Measurements from ENCODE around the gene HS6ST3.

Gene HS6ST3

GRCh38 chr13:96068729-96069128 is 21.2 kb upstream of the HS6ST3 start:
- H3K27me3 ChIP-seq (ENCODE audit: control insufficient read depth, insufficient read depth, low read length, poor library complexity, severe bottlenecking), result no peaks in the 10 kb centered on the region
- H3K4me1 ChIP-seq (ENCODE audit: control insufficient read depth, insufficient read depth, low read length), result no peaks in the 10 kb centered on the region
- no peak overlapping the region for H3K27ac ChIP-seq (ENCODE audit: insufficient read depth, low read depth, low read length, poor library complexity, severe bottlenecking)
- no peak overlapping the region for H3K4me3 ChIP-seq (ENCODE audit: insufficient read depth, low read depth, low read length)
- no peaks in the 10 kb centered on the region for H3K9me3 ChIP-seq (ENCODE audit: control insufficient read depth, low read length)
- H3K36me3 ChIP-seq (ENCODE audit: control insufficient read depth, insufficient read depth, low read length), result no peaks in the 10 kb centered on the region
- 89 to 98% methylated on average over 2 of the region's 2 CpGs for WGBS, 2 experiments

- no peaks in the 10 kb centered on the region for H3K36me3 ChIP-seq (ENCODE audit: control insufficient read depth, insufficient read depth, low read length)
- no peak overlapping the region for H3K4me3 ChIP-seq (ENCODE audit: insufficient read depth, low read depth, low read length)
- no peaks in the 10 kb centered on the region for H3K4me1 ChIP-seq (ENCODE audit: control insufficient read depth, insufficient read depth, low read length)
- no peak overlapping the region for H3K27ac ChIP-seq (ENCODE audit: insufficient read depth, low read depth, low read length, poor library complexity, severe bottlenecking)
- H3K9me3 ChIP-seq (ENCODE audit: control insufficient read depth, low read length), result no peaks in the 10 kb centered on the region
- WGBS, 2 experiments, result 86% methylated on average over 6 of the region's 6 CpGs
- no peaks in the 10 kb centered on the region for H3K27me3 ChIP-seq (ENCODE audit: control insufficient read depth, insufficient read depth, low read length, poor library complexity, severe bottlenecking)
Observed at GRCh38 chr13:96071504-96071903, 18.4 kb upstream of the HS6ST3 start.

- 84 to 86% methylated on average over 3 of the region's 3 CpGs for WGBS, 2 experiments
- H3K4me1 ChIP-seq (ENCODE audit: control insufficient read depth, insufficient read depth, low read length), result no peaks in the 10 kb centered on the region
- no peaks in the 10 kb centered on the region for H3K9me3 ChIP-seq (ENCODE audit: control insufficient read depth, low read length)
- H3K36me3 ChIP-seq (ENCODE audit: control insufficient read depth, insufficient read depth, low read length), result no peaks in the 10 kb centered on the region
- no peak overlapping the region for H3K27ac ChIP-seq (ENCODE audit: insufficient read depth, low read depth, low read length, poor library complexity, severe bottlenecking)
- no peaks in the 10 kb centered on the region for H3K27me3 ChIP-seq (ENCODE audit: control insufficient read depth, insufficient read depth, low read length, poor library complexity, severe bottlenecking)
- H3K4me3 ChIP-seq (ENCODE audit: insufficient read depth, low read depth, low read length), result no peak overlapping the region
Observed at GRCh38 chr13:96072392-96072791, 17.5 kb upstream of the HS6ST3 start.

- WGBS, 2 experiments, result 88 to 95% methylated on average over 3 of the region's 3 CpGs
- Histone ChIP-seq H3K36me3 (ENCODE audit: control insufficient read depth, insufficient read depth, low read length) (no peaks in the 10 kb centered on the region), H3K27ac (ENCODE audit: insufficient read depth, low read depth, low read length, poor library complexity, severe bottlenecking) (no peak overlapping the region), H3K4me1 (ENCODE audit: control insufficient read depth, insufficient read depth, low read length) (no peaks in the 10 kb centered on the region), H3K9me3 (ENCODE audit: control insufficient read depth, low read length) (no peaks in the 10 kb centered on the region), H3K4me3 (ENCODE audit: insufficient read depth, low read depth, low read length) (no peak overlapping the region), H3K27me3 (ENCODE audit: control insufficient read depth, insufficient read depth, low read length, poor library complexity, severe bottlenecking) (no peaks in the 10 kb centered on the region)
Observed at GRCh38 chr13:96075953-96076543, 13.9 kb upstream of the HS6ST3 start.

GRCh38 chr13:96080676-96081075 is 9.2 kb upstream of the HS6ST3 start:
- H3K9me3 ChIP-seq (ENCODE audit: control insufficient read depth, low read length), result no peaks in the 10 kb centered on the region
- no peak overlapping the region for H3K27ac ChIP-seq (ENCODE audit: insufficient read depth, low read depth, low read length, poor library complexity, severe bottlenecking)
- H3K4me3 ChIP-seq (ENCODE audit: insufficient read depth, low read depth, low read length), result no peak overlapping the region
- H3K4me1 ChIP-seq (ENCODE audit: control insufficient read depth, insufficient read depth, low read length), result peaks cover 6% of the 10 kb centered on the region
- H3K36me3 ChIP-seq (ENCODE audit: control insufficient read depth, insufficient read depth, low read length), result no peaks in the 10 kb centered on the region
- no peaks in the 10 kb centered on the region for H3K27me3 ChIP-seq (ENCODE audit: control insufficient read depth, insufficient read depth, low read length, poor library complexity, severe bottlenecking)
- WGBS, 2 experiments, result 91 to 92% methylated on average over 5 of the region's 5 CpGs

GRCh38 chr13:96081888-96082287 is 8.0 kb upstream of the HS6ST3 start:
- WGBS, 2 experiments, result 42 to 50% methylated on average over 2 of the region's 2 CpGs
- Histone ChIP-seq H3K27ac (ENCODE audit: insufficient read depth, low read depth, low read length, poor library complexity, severe bottlenecking) (no peak overlapping the region), H3K4me1 (ENCODE audit: control insufficient read depth, insufficient read depth, low read length) (peaks cover 6% of the 10 kb centered on the region), H3K9me3 (ENCODE audit: control insufficient read depth, low read length) (no peaks in the 10 kb centered on the region), H3K4me3 (ENCODE audit: insufficient read depth, low read depth, low read length) (no peak overlapping the region), H3K36me3 (ENCODE audit: control insufficient read depth, insufficient read depth, low read length) (no peaks in the 10 kb centered on the region), H3K27me3 (ENCODE audit: control insufficient read depth, insufficient read depth, low read length, poor library complexity, severe bottlenecking) (peaks cover 3% of the 10 kb centered on the region)

GRCh38 chr13:96082640-96083039 is 7.3 kb upstream of the HS6ST3 start:
- H3K4me3 ChIP-seq (ENCODE audit: insufficient read depth, low read depth, low read length), result no peak overlapping the region
- H3K4me1 ChIP-seq (ENCODE audit: control insufficient read depth, insufficient read depth, low read length), result peaks cover 6% of the 10 kb centered on the region
- no peaks in the 10 kb centered on the region for H3K36me3 ChIP-seq (ENCODE audit: control insufficient read depth, insufficient read depth, low read length)
- H3K27ac ChIP-seq (ENCODE audit: insufficient read depth, low read depth, low read length, poor library complexity, severe bottlenecking), result no peak overlapping the region
- peaks cover 10% of the 10 kb centered on the region for H3K27me3 ChIP-seq (ENCODE audit: control insufficient read depth, insufficient read depth, low read length, poor library complexity, severe bottlenecking)
- no peaks in the 10 kb centered on the region for H3K9me3 ChIP-seq (ENCODE audit: control insufficient read depth, low read length)

- 75 to 100% methylated on average over 1 of the region's 1 CpG for WGBS, 2 experiments
- no peak overlapping the region for H3K4me3 ChIP-seq (ENCODE audit: insufficient read depth, low read depth, low read length)
- H3K27me3 ChIP-seq (ENCODE audit: control insufficient read depth, insufficient read depth, low read length, poor library complexity, severe bottlenecking), result peaks cover 48% of the 10 kb centered on the region
- peaks cover 12% of the 10 kb centered on the region for H3K4me1 ChIP-seq (ENCODE audit: control insufficient read depth, insufficient read depth, low read length)
- no peak overlapping the region for H3K27ac ChIP-seq (ENCODE audit: insufficient read depth, low read depth, low read length, poor library complexity, severe bottlenecking)
- H3K36me3 ChIP-seq (ENCODE audit: control insufficient read depth, insufficient read depth, low read length), result no peaks in the 10 kb centered on the region
- no peaks in the 10 kb centered on the region for H3K9me3 ChIP-seq (ENCODE audit: control insufficient read depth, low read length)
Observed at GRCh38 chr13:96086736-96087135, 3.2 kb upstream of the HS6ST3 start.

- H3K4me1 ChIP-seq (ENCODE audit: control insufficient read depth, insufficient read depth, low read length), result peaks cover 14% of the 10 kb centered on the region
- H3K4me3 ChIP-seq (ENCODE audit: insufficient read depth, low read depth, low read length), result no peak overlapping the region
- peaks cover 72% of the 10 kb centered on the region for H3K27me3 ChIP-seq (ENCODE audit: control insufficient read depth, insufficient read depth, low read length, poor library complexity, severe bottlenecking)
- WGBS, 2 experiments, result 67 to 83% methylated on average over 4 of the region's 4 CpGs
- H3K9me3 ChIP-seq (ENCODE audit: control insufficient read depth, low read length), result no peaks in the 10 kb centered on the region
- H3K36me3 ChIP-seq (ENCODE audit: control insufficient read depth, insufficient read depth, low read length), result no peaks in the 10 kb centered on the region
- no peak overlapping the region for H3K27ac ChIP-seq (ENCODE audit: insufficient read depth, low read depth, low read length, poor library complexity, severe bottlenecking)
Observed at GRCh38 chr13:96089139-96089538, 768 bp upstream of the HS6ST3 start.

GRCh38 chr13:96090240-96091101 is 564 bp downstream of the HS6ST3 start:
- H3K9me3 ChIP-seq (ENCODE audit: control insufficient read depth, low read length), result no peaks in the 10 kb centered on the region
- H3K4me1 ChIP-seq (ENCODE audit: control insufficient read depth, insufficient read depth, low read length), result peaks cover 9% of the 10 kb centered on the region
- no peaks in the 10 kb centered on the region for H3K36me3 ChIP-seq (ENCODE audit: control insufficient read depth, insufficient read depth, low read length)
- H3K27me3 ChIP-seq (ENCODE audit: control insufficient read depth, insufficient read depth, low read length, poor library complexity, severe bottlenecking), result peaks cover 80% of the 10 kb centered on the region
- peak overlapping the region; percentile 49 for H3K4me3 ChIP-seq (ENCODE audit: insufficient read depth, low read depth, low read length)
- H3K27ac ChIP-seq (ENCODE audit: insufficient read depth, low read depth, low read length, poor library complexity, severe bottlenecking), result no peak overlapping the region
- 0% methylated on average over 133 of the region's 133 CpGs for WGBS, 2 experiments

Data from ectodermal cell (in vitro differentiated cells).